Right lung (tissue), 10 donors: Measurements from ENCODE around the gene KEAP1. TPM values are rescaled to one million over a fixed set of nuclear protein-coding genes. Genes with fewer than 3 reads are reported as not detected.
"Not testable (repeated sequence)": the region's sequence is repeated elsewhere in the genome, so short reads cannot be mapped to it uniquely, and the experiment has no call there.

Source experiments
- DNase-seq, 2 donors: peaks; one replicate each; pipeline ENCODE4 v3.0.0-alpha.2; 2013
- long read RNA-seq, 8 donors: transcript quantifications; one replicate each; lab custom pipeline, GENCODE V29; 2026
- polyA plus RNA-seq, 5 donors: library from polyadenylated mRNA; unstranded; fragments of 120-200 nt; gene quantifications; one replicate each; pipeline versions ENCODE4 v1.2.1 to v1.2.3, GENCODE V29; 2013; ENCODE audit warnings: inconsistent platforms in 1 of 5, low replicate concordance in 1 of 5; ENCODE audit not compliant: insufficient read length in 5 of 5, insufficient read depth in 1 of 5

Gene KEAP1
- polyA plus RNA-seq: 10 to 100 TPM; 66.3 to 78.0 (median 76.7) TPM
- long read RNA-seq, donor 1, transcript KEAP1-205 (2 exons, 451 nt): major isoform, 15 of 69 reads
- long read RNA-seq, donor 1, transcript KEAP1-202 (6 exons, 2,648 nt): minor isoform, 7 of 69 reads
- long read RNA-seq, donor 1, partial matches to known transcripts: 43 of 69 reads
- long read RNA-seq, donor 1, other reads (novel, unspliced or antisense): 0 of 69 reads
- long read RNA-seq, donor 2, transcript KEAP1-202 (6 exons, 2,648 nt): minor isoform, 8 of 36 reads
- long read RNA-seq, donor 2, transcript KEAP1-205 (2 exons, 451 nt): major isoform, 14 of 36 reads
- long read RNA-seq, donor 2, partial matches to known transcripts: 11 of 36 reads
- long read RNA-seq, donor 2, other reads (novel, unspliced or antisense): 0 of 36 reads
- long read RNA-seq, donor 3, transcript KEAP1-202 (6 exons, 2,648 nt): minor isoform, 5 of 59 reads
- long read RNA-seq, donor 3, transcript KEAP1-205 (2 exons, 451 nt): major isoform, 7 of 59 reads
- long read RNA-seq, donor 3, partial matches to known transcripts: 43 of 59 reads
- long read RNA-seq, donor 3, other reads (novel, unspliced or antisense): 0 of 59 reads
- long read RNA-seq, donor 4, transcript KEAP1-205 (2 exons, 451 nt): major isoform, 7 of 29 reads
- long read RNA-seq, donor 4, partial matches to known transcripts: 19 of 29 reads
- long read RNA-seq, donor 4, other reads (novel, unspliced or antisense): 0 of 29 reads
- long read RNA-seq, donor 5, transcript KEAP1-205 (2 exons, 451 nt): minor isoform, 11 of 52 reads
- long read RNA-seq, donor 5, transcript KEAP1-202 (6 exons, 2,648 nt): major isoform, 12 of 52 reads
- long read RNA-seq, donor 5, partial matches to known transcripts: 28 of 52 reads
- long read RNA-seq, donor 5, other reads (novel, unspliced or antisense): 0 of 52 reads
- long read RNA-seq, donor 6, transcript KEAP1-202 (6 exons, 2,648 nt): minor isoform, 11 of 75 reads
- long read RNA-seq, donor 6, transcript KEAP1-205 (2 exons, 451 nt): major isoform, 17 of 75 reads
- long read RNA-seq, donor 6, transcript KEAP1-201 (6 exons, 2,955 nt): minor isoform, 5 of 75 reads
- long read RNA-seq, donor 6, partial matches to known transcripts: 42 of 75 reads
- long read RNA-seq, donor 6, other reads (novel, unspliced or antisense): 0 of 75 reads
- long read RNA-seq, donor 7, transcript KEAP1-202 (6 exons, 2,648 nt): minor isoform, 15 of 77 reads
- long read RNA-seq, donor 7, transcript KEAP1-205 (2 exons, 451 nt): major isoform, 30 of 77 reads
- long read RNA-seq, donor 7, partial matches to known transcripts: 31 of 77 reads
- long read RNA-seq, donor 7, other reads (novel, unspliced or antisense): 0 of 77 reads
- long read RNA-seq, donor 8, transcript KEAP1-205 (2 exons, 451 nt): major isoform, 5 of 26 reads
- long read RNA-seq, donor 8, partial matches to known transcripts: 19 of 26 reads
- long read RNA-seq, donor 8, other reads (novel, unspliced or antisense): 0 of 26 reads

GRCh38 chr19:10503002-10503789, at the start of gene KEAP1:
Gene KEAP1 (minus strand): TSS chr19:10503356. CDS start chr19:10500033, 3,323 bp downstream.
- DNase-seq: peak; percentile 39 to 56

GRCh38 chr19:10552510-10553053, 49.4 kb upstream of the KEAP1 start:
- no peak for DNase-seq

- DNase-seq: no peak
These were observed 48.6 kb upstream of the KEAP1 start for GRCh38 chr19:10551698-10552301.

- not testable (repeated sequence) for DNase-seq
These were observed 47.9 kb upstream of the KEAP1 start for GRCh38 chr19:10551006-10551405.

- DNase-seq: no peak
These were observed 47.2 kb upstream of the KEAP1 start for GRCh38 chr19:10550336-10550735.

- no peak for DNase-seq
These were observed 46.6 kb upstream of the KEAP1 start for GRCh38 chr19:10549733-10550132.

- no peak for DNase-seq
These were observed 45.7 kb upstream of the KEAP1 start for GRCh38 chr19:10548746-10549276.

- no peak for DNase-seq
These were observed 43.7 kb upstream of the KEAP1 start for GRCh38 chr19:10546817-10547216.

- no peak for DNase-seq
These were observed 41.6 kb upstream of the KEAP1 start for GRCh38 chr19:10544753-10545251.

- no peak for DNase-seq
These were observed 41.1 kb upstream of the KEAP1 start for GRCh38 chr19:10544242-10544752.

- peak; percentile 72 to 76 for DNase-seq
These were observed 40.5 kb upstream of the KEAP1 start, which contains the start of gene ATG4D for GRCh38 chr19:10543420-10544241. Gene ATG4D (plus strand): TSS chr19:10543904. CDS start chr19:10544091, 187 bp downstream.

- DNase-seq: no peak
These were observed 39.9 kb upstream of the KEAP1 start for GRCh38 chr19:10543059-10543419.

- not testable (repeated sequence) for DNase-seq
These were observed 35.9 kb upstream of the KEAP1 start for GRCh38 chr19:10539016-10539415.

GRCh38 chr19:10538204-10538983, 35.2 kb upstream of the KEAP1 start:
- DNase-seq: no peak

- no peak for DNase-seq
These were observed 34.5 kb upstream of the KEAP1 start for GRCh38 chr19:10537668-10538067.

GRCh38 chr19:10535613-10536012, 32.5 kb upstream of the KEAP1 start:
- DNase-seq: no peak
